ENCODE data around the gene CGGBP1. TPM values are rescaled to one million over a fixed set of nuclear protein-coding genes. Genes with fewer than 3 reads are reported as not detected.
"Not testable (repeated sequence)": the region's sequence is repeated elsewhere in the genome, so short reads cannot be mapped to it uniquely, and the experiment has no call there.

Gene CGGBP1
- polyA plus RNA-seq, 1 donor: 81.3 TPM

GRCh38 chr3:88015656-88016055 is 43.1 kb downstream of the CGGBP1 start:
- H3K27me3 ChIP-seq (ENCODE audit: control insufficient read depth, insufficient read depth, low read length); DNase-seq; H3K36me3 ChIP-seq (ENCODE audit: control insufficient read depth, insufficient read depth, low read length); H3K27ac ChIP-seq (ENCODE audit: low read length); H3K4me3 ChIP-seq (ENCODE audit: low read length); H3K4me1 ChIP-seq (ENCODE audit: control insufficient read depth, insufficient read depth, low read length); H3K9me3 ChIP-seq (ENCODE audit: control insufficient read depth, low read depth, low read length): not testable (repeated sequence)
- no CpG with 5 or more reads among the region's 35 CpGs for WGBS (ENCODE audit: insufficient coverage, low lambda C conversion rate)

GRCh38 chr3:88013592-88013991 is 45.2 kb downstream of the CGGBP1 start:
- no peak for DNase-seq
- WGBS (ENCODE audit: insufficient coverage, low lambda C conversion rate): no CpG with 5 or more reads among the region's 2 CpGs

GRCh38 chr3:88010810-88011209 is 48.0 kb downstream of the CGGBP1 start:
- 100% methylated on average over 1 of the region's 5 CpGs for WGBS (ENCODE audit: insufficient coverage, low lambda C conversion rate)
- DNase-seq: no peak
- H3K9me3 ChIP-seq (ENCODE audit: control insufficient read depth, low read depth, low read length): no peaks in the 10 kb centered on the region

More at GRCh38 chr3:88013592-88013991, 45.2 kb downstream of the CGGBP1 start:
- H3K4me3 ChIP-seq (ENCODE audit: low read length): no peak overlapping the region
- H3K27me3 ChIP-seq (ENCODE audit: control insufficient read depth, insufficient read depth, low read length): no peaks in the 10 kb centered on the region
- H3K36me3 ChIP-seq (ENCODE audit: control insufficient read depth, insufficient read depth, low read length): no peaks in the 10 kb centered on the region
- H3K27ac ChIP-seq (ENCODE audit: low read length): no peak overlapping the region
- no peaks in the 10 kb centered on the region for H3K4me1 ChIP-seq (ENCODE audit: control insufficient read depth, insufficient read depth, low read length)
- no peaks in the 10 kb centered on the region for H3K9me3 ChIP-seq (ENCODE audit: control insufficient read depth, low read depth, low read length)

DNA sequence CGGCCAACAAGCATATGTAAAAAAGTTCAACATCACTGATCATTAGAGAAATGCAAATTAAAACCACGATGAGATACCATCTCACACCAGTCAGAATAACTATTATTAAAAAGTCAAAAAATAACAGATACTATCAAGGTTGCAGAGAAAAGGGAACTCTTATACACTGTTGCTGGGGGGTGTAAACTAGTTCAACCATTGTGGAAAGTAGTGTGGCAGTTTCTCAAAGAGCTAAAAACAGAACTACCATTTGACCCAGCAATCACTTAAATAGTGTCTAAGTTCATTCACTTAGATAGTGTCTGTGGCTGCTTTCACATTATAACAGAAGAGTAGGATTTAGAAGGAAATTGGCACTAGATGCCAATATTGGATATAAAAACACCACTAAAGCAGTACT is 49.7 kb downstream of the CGGBP1 start:
- no peaks in the 10 kb centered on the region for H3K27me3 ChIP-seq (ENCODE audit: control insufficient read depth, insufficient read depth, low read length)
- no CpG with 5 or more reads among the region's 2 CpGs for WGBS (ENCODE audit: insufficient coverage, low lambda C conversion rate)
- no peaks in the 10 kb centered on the region for H3K36me3 ChIP-seq (ENCODE audit: control insufficient read depth, insufficient read depth, low read length)
- DNase-seq: no peak
- H3K9me3 ChIP-seq (ENCODE audit: control insufficient read depth, low read depth, low read length): no peaks in the 10 kb centered on the region
- H3K27ac ChIP-seq (ENCODE audit: low read length): no peak overlapping the region
- no peaks in the 10 kb centered on the region for H3K4me1 ChIP-seq (ENCODE audit: control insufficient read depth, insufficient read depth, low read length)
- no peak overlapping the region for H3K4me3 ChIP-seq (ENCODE audit: low read length)

More at GRCh38 chr3:88010810-88011209, 48.0 kb downstream of the CGGBP1 start:
- H3K27me3 ChIP-seq (ENCODE audit: control insufficient read depth, insufficient read depth, low read length): no peaks in the 10 kb centered on the region
- no peaks in the 10 kb centered on the region for H3K36me3 ChIP-seq (ENCODE audit: control insufficient read depth, insufficient read depth, low read length)
- no peak overlapping the region for H3K27ac ChIP-seq (ENCODE audit: low read length)
- no peaks in the 10 kb centered on the region for H3K4me1 ChIP-seq (ENCODE audit: control insufficient read depth, insufficient read depth, low read length)
- H3K4me3 ChIP-seq (ENCODE audit: low read length): no peak overlapping the region

DNA sequence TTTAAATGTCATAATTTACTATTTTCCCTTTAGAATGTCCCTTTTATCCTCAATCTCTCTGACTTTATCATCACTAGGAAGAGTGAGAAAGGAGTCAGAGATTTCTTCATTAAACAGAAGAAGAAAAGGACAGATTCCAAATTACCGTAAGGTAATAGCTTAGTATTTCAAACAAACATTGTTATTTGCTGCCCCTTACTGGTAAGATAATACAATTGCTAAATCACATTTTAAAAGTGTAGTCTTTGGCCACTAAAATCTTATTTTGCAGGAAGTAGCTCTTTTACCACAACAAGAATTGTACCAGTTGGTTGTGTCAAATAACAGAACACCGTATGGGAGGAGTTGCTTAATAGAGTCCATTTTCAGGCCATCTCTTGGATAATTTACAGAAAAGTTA is 53.7 kb downstream of the CGGBP1 start:
- no CpG with 5 or more reads among the region's 2 CpGs for WGBS (ENCODE audit: insufficient coverage, low lambda C conversion rate)
- no peak overlapping the region for H3K4me3 ChIP-seq (ENCODE audit: low read length)
- H3K27me3 ChIP-seq (ENCODE audit: control insufficient read depth, insufficient read depth, low read length): peaks cover 3% of the 10 kb centered on the region
- H3K9me3 ChIP-seq (ENCODE audit: control insufficient read depth, low read depth, low read length): no peaks in the 10 kb centered on the region
- H3K27ac ChIP-seq (ENCODE audit: low read length): no peak overlapping the region
- no peaks in the 10 kb centered on the region for H3K4me1 ChIP-seq (ENCODE audit: control insufficient read depth, insufficient read depth, low read length)
- DNase-seq: no peak
- H3K36me3 ChIP-seq (ENCODE audit: control insufficient read depth, insufficient read depth, low read length): no peaks in the 10 kb centered on the region

- H3K4me1 ChIP-seq (ENCODE audit: control insufficient read depth, insufficient read depth, low read length): no peaks in the 10 kb centered on the region
- peaks cover 3% of the 10 kb centered on the region for H3K27me3 ChIP-seq (ENCODE audit: control insufficient read depth, insufficient read depth, low read length)
- no peaks in the 10 kb centered on the region for H3K9me3 ChIP-seq (ENCODE audit: control insufficient read depth, low read depth, low read length)
- 65% methylated on average over 4 of the region's 6 CpGs for WGBS (ENCODE audit: insufficient coverage, low lambda C conversion rate)
- peak in 1 of 2 donors; percentile 20 for DNase-seq
- H3K27ac ChIP-seq (ENCODE audit: low read length): no peak overlapping the region
- no peaks in the 10 kb centered on the region for H3K36me3 ChIP-seq (ENCODE audit: control insufficient read depth, insufficient read depth, low read length)
- H3K4me3 ChIP-seq (ENCODE audit: low read length): no peak overlapping the region
Observed at GRCh38 chr3:88003115-88003755, 55.6 kb downstream of the CGGBP1 start.

- Histone ChIP-seq H3K27me3 (ENCODE audit: control insufficient read depth, insufficient read depth, low read length) (peaks cover 3% of the 10 kb centered on the region), H3K9me3 (ENCODE audit: control insufficient read depth, low read depth, low read length) (no peaks in the 10 kb centered on the region), H3K27ac (ENCODE audit: low read length) (no peak overlapping the region), H3K4me1 (ENCODE audit: control insufficient read depth, insufficient read depth, low read length) (peaks cover 3% of the 10 kb centered on the region), H3K4me3 (ENCODE audit: low read length) (no peak overlapping the region), H3K36me3 (ENCODE audit: control insufficient read depth, insufficient read depth, low read length) (no peaks in the 10 kb centered on the region)
- WGBS (ENCODE audit: insufficient coverage, low lambda C conversion rate): 100% methylated on average over 1 of the region's 3 CpGs
- no peak for DNase-seq
Observed at GRCh38 chr3:88002448-88002847, 56.4 kb downstream of the CGGBP1 start.

Other genes with a start within 250 kb of the CGGBP1 start
- 13.1 TPM for gene ZNF654, start 250 bp upstream of the CGGBP1 start, polyA plus RNA-seq
- 18.1 TPM for gene C3orf38, start 91.0 kb upstream of the CGGBP1 start, polyA plus RNA-seq